Measurements from ENCODE around the gene WDR5B.
"Not testable (repeated sequence)": the region's sequence is repeated elsewhere in the genome, so short reads cannot be mapped to it uniquely, and the experiment has no call there.

Gene WDR5B

DNA sequence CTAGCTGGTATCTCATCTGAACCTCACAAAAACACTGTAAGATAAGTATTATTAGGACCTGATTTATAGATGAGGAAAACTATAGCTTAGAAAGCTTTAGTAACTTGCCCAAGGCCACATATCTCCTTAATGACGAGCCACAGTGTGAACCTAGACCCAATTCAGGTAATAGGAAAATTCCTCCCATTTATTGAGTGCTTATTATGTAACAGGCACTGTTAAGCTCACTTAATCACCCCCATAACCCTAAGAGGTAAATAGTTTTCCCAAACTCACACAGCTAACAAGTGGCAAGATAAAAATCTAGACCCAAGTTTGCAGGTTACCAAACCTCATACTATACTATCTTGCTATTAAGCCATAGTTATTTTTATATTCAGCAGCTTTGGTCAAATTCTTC lies 7.9 kb downstream of the WDR5B start:
- DNase-seq: no peak

DNA sequence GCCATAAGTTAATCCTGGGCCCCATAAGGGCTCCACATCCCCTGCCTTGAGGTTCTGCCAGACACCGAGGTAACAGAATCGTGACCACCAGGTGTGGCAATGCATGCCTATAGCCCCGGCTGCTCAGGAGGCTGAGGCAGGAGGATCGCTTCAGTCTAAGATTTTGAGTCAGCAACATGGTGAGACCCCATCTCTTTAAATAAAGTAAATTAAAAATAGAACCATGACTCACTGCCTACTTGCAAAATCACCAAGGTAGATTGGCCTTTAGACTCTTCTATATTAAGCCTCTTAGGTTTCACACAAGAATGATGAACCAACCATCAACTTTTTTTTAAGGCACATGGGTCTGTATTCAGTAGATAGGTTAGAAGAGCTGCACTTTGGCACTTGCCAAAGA lies 9.7 kb downstream of the WDR5B start:
- no peak for DNase-seq

DNA sequence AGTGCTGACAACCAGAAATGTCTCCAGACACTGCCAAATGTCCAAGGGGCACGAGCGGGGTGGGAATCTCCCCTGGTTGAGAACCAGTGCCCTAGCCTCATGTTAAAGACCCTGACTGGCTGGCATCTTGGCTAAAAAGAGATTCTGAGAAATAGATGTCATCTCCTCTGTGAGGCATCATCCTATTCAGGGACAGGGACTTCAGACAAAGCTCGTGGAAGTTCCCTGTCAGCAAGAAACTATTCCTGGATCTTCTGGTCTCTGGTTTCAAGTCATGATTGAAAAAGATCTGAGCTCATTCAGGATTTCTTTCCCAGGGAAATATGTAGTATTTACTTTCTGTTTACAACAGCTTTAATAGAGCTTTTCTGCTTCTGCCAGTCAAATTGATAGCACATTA lies 10.8 kb downstream of the WDR5B start:
- no peak for DNase-seq

DNA sequence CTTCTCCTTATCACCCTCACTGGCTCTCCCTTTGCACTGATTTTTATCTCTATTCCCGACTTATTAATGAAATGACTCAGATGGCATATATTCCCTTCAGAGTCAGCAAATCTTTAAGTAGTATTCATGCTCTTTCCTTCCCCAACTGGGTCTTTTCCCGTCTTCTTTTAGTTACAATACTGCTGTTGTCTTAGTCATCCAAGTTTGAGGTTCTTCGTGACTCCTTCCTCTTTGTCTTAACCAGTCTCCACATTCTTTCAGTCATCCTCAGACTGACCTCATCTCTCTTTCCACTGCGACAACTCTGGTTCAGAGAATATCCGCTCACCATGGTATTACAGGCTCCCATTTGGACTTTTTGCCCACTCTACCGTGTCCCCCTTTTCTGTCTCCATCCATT lies 12.4 kb downstream of the WDR5B start:
- DNase-seq: no peak

DNA sequence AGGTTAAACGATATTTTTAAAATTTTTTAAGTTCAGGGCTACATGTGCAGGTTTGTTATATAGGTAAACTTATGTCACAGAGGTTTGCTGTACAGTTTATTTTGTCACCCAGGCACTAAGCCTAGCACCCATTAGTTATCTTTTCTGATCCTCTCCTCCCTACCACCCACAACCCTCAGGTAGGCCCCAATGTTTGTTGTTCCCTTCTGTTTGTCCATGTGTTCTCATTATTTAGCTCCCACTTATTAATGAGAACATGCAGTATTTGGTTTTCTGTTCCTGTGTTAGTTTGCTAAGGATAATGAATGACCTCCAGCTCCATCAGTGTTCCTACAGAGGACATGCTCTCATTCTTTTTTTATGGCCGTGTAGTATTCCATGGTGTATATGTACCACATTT lies 16.9 kb downstream of the WDR5B start:
- DNase-seq: no peak

DNA sequence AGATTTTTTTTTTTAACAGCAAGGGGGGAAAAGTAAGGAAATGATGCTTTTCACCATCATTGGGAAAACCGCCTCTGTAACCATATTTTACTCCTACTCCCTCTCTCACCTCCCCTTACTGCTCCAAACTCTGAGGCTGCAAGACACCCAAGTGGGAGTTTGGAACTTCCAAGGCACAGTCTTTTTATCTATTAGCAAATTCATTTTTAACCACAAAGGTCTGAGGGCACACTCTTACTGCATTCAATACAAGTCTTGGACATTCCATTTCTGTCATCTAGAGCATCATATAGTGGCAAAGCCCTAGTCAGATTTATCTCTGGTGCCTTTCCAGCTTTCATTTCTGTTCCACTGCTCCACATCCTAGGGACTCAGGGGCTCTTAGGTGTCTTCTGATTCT lies 18.7 kb downstream of the WDR5B start:
- DNase-seq: no peak

DNA sequence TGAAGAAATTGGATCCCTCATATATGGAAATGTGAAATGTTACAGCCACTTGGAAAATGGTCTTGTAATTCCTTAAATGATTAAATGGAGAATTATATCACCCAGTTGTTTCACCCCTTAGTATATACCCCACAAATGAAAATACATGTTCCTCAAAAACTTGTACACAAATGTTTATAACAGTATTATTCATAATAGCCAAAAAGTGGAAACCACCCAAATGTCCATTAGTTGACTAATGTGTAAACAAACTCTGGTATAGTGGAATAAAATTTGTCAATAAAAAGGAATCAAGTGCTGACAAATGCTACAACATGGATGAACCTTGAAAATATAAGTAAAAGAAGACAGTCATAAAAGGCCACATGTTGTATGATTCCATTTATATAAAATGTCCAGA lies 19.4 kb downstream of the WDR5B start:
- DNase-seq: no peak

DNA sequence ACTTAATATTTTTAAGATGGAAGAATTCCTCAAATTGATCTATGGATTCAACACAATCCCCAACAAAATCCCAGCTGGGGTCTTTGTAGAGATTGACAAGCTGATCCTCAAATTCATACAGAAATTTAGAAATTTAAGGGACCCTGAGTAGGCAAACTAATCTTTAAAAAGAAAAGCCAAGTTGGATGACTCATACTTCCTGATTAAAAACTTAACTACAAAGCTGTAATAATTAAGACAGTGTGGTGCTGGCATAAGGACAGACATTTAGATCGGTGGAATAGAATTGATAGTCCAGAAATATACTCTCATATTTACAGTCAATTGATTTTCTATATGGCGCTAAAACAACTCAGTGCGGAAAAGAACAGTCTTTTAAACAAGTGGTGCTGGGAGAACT lies 20.3 kb downstream of the WDR5B start:
- no peak for DNase-seq

DNA sequence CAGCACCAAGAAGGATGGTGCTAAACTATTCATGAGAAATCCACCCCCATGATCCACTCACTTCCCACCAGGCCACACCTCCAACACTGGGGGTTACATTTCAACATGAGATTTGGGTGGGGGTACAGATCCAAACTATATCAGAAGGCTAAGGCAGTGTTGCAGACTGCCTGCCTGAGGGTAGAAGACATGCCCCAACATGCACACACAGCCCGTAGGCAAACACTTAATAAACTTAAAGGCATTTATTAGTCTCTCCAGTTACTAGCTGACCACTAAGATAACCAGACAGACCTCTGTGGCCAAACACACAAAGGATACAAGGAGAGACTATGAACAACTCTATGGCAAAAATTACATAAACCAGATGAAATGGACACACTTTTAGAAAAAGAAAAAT lies 21.7 kb downstream of the WDR5B start:
- DNase-seq: no peak

DNA sequence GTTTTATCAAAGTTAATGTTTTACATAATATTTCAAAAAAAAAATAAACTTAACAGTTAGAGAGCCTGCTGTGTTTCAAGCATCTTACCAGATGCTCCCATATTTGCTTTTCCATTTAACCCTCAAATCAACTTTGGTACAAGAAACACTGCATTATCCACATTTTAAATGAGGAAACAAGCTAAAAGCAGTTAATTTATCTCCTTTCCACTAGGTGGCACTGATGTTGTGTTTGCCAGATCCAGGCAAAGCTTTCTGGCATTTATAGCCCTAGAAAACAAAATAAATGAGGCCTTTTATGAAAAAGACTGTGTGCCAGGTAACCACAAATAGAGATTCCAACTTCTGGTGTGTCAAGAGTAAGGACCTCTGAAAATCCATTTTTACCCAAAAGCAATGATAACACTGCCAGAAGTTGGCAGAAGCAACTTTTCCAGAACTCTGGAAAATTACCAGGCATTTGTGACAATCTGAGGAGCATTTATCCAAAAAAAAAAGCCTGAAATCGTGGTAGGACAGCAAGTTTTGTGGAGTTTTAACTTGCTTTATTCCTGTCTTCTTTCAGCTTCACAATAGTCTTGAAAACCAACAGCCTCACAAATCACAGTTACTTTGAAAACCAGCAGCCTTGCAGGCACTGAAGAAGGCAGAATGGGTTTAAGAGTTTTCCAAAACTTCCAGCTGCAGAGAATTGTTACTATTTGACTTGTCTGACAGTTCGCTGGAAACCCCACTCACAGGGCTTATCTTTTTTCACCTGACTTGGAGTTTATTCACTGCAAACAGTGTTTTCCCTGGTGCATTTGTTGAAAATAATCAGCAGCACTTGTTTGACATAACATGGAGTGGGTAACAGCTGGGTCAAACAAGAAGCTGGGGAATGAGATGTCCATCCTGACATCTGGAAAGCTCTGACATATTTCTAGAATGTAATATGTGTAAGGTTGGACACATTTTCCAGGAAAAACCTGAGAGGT lies 22.7 kb downstream of the WDR5B start:
- no peak for DNase-seq

DNA sequence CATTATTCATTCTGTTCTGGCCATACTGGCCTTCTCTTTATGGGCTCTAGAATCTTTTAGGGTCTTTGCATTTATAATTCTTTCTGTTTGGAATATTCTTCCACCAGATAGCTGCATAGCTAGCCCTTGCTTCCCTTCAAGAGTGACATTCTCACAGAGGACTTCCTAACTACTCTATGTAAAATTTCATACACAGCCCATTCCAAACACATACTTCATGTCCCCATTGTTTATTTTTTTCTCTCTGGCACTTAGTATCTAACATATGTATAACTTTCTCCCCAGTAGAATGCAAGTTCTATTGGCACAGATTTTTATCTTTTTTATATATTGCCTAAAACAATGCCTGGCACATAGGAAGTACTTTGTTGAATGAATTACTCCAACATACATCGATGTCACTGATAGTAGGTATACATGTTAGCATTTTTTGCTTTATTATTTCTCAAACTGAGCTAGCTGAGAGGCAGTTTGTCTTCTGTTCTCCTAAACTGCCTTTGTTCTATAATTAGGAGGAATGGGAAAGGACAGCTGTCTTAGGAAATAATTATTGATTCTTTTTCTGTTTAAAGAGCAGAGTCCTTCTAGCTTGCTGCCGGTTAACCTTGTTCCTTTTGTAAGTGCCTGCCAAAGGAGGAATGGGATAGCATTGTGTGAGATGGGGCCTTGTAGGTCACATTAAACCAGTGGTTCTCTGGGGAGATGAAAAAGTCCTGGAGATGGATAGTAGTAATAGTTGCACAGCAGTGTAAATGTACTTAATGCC lies 24.0 kb downstream of the WDR5B start:
- DNase-seq: no peak

DNA sequence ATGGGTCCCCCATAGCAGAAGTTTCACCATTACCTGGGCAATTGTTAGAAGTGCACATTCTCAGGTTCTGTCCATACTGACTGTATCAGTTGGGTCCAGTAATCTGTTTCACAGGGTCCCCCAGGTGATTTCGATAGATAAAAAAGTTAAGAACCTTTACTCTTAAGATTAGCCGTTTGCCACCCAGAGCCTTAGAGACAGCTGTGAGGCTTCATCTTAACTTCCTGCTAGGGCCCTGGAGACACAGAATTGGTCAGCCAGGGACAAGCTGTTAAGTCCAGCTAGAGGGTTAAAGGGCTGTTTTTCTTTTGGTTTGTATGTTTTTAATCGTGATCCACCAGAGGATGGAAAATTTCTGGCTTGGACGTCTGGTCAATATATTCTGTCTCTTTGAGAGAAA lies 25.2 kb downstream of the WDR5B start:
- no peak for DNase-seq

DNA sequence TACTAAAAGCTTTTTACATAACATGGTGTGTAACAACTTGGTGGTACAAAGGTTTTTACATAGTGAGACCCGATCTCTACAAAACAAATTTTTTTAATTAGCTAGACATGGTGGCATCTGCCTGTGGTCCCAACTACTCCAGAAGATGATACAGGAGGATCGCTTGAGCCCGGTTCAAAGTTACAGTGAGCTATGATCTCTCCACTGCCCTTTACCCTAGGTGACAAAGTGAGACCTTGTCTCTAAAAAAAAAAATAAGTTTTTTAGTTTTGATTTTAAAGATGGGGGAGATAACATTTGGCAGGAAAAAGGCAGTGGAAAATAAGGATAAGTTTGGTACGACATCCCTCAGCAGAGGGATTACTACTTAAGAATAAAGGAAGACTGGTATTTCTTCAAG lies 26.0 kb downstream of the WDR5B start:
- DNase-seq: no peak

DNA sequence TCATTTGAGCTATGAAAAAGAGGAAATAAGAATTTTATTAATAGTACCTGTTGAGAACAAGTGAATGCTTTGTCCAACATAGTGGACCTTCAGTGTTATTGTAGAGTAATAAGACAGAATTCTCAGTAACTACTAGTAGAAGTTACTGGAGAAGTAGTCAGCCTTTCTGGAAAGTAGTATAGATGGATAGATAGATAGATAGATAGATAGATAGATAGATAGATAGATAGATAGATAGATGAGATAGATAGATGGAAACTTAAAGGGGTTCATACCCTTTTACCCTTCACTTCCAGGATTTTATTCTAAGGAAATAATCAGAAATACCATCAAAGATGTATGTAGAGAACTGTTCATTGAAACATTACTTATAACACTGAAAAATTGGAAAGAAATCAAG lies 26.7 kb downstream of the WDR5B start:
- no peak for DNase-seq

DNA sequence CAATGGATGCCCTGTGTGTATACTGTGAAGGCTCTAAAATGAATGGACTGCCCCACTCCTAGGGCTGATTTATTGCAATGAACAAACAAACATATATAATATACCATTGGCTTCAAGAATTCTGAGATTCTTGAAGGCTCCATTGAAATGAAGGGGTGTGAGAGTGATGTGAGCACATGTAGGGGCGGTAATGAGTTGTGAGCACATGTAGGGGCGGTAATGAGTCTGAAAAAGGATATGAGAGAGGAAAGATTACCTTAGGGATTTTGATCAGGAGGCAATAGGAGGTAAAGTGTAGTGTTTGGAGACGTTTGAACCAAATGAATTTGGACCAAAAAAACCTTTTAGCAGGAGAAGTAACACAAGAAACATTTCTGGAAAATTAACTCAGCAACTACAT lies 28.2 kb downstream of the WDR5B start:
- DNase-seq: no peak

DNA sequence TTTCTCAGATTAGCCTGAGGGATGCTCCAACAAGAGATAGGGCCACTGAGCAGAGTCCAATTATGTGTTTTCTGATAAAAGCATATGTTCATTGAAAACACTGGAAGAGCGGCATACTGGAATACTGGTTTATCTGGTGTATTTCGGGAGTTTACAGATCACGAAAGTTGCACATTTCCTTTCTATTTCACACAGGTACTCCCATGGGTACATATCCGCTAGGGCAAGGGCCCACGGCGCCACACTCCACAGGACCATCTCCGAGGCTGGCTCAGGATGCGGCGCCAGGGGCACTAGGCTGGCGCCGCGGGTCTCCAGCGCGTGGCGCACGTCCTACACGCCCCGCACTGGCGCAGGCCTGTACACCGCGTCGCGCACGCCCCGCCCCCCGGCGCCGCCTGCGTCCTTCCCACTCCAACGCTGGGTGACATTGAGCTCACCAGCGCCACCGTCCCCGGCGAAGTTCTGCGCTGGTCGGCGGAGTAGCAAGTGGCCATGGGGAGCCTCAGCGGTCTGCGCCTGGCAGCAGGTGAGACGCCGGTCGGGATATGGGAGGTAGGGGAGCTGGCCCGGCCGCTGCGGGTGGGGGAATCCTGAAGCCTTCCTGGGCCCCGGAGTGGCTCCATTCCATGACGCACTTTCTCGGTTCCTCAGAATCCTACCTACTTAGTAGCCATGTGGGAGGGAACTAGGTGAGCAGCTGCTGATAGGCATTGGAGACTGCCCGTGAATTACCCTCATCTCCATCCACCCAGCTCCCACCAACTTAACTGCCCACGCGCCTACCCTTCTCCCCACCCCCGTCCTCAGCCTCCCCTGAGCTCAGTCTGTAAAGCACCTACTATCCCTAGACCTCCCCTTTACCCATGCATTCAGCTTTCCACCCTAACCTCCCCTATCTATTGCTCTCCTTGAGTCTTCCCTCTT lies 31.8 kb downstream of the WDR5B start, which contains the start of gene FAM162A:
FAM162A (plus strand) TSS at position 412 of the 927 bp plus-strand sequence; CDS start at position 496, 84 bp downstream.
- peak; percentile 69 for DNase-seq

DNA sequence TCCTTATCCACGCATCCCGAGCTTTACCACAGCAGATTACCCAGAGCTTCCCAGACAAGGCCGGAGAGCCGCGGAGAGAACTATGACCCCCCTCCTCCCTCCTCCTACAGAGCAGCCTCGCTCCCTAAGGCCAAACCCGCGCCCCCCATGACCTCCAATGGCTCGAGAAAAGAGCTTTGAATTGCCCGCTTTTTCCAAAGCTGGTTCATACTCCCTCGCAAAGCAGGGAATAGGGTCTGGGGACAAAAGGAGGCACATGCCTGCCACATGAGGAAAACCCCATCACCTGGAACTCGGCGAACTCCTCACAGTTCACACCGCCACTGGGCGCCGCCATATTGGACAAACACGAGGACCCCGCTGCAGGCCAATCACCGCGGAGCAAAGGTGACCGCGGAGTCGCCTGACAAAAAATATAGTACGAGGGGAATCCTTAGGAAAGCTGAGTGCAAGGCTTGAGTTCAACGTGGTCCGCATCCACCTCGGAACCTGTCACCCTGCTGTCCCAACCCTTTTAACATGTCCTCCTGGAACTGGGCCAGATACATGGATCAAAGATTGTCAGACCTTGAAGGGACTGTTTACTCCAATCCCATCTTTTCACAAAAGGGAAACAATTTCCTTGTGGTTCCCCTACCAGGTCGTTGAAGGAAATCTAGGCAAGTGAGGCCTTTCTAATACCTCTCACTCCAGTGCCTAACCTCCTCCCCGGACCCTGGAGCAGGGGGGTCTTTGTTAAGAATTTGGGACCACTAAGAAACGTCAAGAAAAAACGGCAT lies 32.8 kb downstream of the WDR5B start, which contains the start of gene MIX23:
MIX23 (minus strand) TSS at position 344 of the 779 bp plus-strand sequence; CDS start at position 337, 7 bp downstream.
- peak; percentile 34 for DNase-seq

DNA sequence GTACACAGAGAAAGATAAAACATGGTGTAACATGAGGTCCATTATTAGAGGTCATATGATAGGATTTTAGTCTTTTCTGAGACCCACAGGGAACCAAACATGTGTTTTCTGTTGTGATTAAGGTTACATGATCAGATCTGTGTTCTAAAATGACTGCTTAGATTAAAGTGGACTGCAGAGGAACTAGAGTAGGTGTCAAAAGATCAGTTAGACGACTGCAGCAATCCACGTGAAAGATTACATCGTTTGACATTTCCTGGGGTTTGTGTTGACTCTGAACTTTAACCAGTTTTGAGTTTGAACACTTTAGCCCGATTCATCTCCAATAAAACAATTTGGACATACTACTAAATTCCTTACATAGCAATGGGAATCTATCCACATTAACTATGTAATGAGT lies 37.9 kb downstream of the WDR5B start:
- DNase-seq: no peak

DNA sequence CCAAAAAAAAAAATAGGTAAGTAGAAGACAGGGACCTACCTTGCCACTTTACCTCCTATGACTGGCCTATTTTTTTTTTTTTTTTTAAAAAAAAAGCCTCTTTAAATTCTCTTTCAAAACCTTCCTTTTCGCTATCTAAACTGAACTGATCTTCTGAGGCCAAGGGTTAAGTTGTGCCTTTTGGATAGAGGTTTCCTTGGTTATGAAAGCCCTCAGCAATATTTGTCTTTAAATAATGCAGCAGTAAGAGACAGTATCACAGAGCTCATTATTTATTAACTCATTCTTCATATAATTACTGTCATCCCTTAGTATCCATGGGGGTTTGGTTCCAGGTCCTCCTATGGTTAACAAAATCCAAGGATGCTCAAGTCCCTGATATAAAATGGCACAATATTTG lies 41.8 kb downstream of the WDR5B start:
- no peak for DNase-seq

DNA sequence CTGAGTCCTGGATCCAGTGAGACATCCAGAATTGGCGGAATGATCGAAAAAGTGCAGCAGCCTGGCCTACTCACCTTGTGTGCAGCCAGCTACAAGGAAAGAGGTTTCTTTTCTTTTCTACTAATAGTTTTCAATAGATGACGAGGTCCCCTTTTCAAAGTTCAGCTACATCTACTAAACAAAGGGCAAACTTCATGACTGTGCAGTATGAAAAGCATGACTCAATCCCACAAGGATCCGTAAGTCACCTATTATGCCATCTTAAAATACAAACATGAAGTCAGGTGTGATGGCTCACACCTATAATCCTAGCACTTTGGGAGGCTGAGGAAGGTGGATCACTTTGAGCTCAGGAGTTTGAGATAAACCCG lies 49.5 kb downstream of the WDR5B start:
- no peak for DNase-seq

DNA sequence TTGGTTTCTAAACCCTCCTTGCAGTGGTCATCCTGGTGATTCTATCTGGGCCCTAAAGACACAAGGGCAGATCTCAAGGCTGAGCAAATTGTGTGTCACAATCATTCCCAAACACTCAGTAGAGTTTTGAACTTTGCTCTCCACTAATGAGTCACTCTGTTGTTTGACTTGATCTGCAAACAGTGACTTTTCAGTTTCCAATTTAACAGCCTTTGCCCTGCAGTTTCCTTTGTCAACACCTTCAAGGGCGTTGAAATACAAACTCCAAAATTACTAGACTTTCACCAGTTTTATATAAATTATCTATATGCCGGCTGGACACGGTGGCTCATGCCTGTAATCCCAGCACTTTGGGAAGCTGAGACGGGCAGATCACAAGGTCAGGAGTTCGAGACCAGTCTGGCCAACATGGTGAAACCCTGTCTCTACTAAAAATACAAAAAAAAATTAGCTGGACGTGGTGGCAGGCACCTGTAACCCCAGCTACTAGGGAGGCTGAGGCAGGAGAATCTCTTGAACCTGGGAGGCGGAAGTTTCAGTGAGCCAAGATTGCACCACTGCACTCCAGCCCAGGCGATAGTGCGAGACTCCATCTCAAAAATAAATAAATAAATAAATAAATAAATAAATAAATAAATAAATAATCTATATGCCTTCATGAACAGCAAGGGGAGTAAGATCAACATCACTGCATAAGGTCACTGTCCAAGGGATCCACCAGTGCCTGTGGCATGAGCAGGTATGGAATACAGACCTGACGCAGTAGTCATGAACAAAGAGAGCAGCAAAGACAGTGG lies 50.1 kb downstream of the WDR5B start:
- DNase-seq: not testable (repeated sequence)

Data from GOT3 (cell line).